Measurements from ENCODE around the gene IL20RA. TPM values are rescaled to one million over a fixed set of nuclear protein-coding genes. Genes with fewer than 3 reads are reported as not detected.

Gene IL20RA
- total RNA-seq, 1 donor from 2014 or later = not detected

DNA sequence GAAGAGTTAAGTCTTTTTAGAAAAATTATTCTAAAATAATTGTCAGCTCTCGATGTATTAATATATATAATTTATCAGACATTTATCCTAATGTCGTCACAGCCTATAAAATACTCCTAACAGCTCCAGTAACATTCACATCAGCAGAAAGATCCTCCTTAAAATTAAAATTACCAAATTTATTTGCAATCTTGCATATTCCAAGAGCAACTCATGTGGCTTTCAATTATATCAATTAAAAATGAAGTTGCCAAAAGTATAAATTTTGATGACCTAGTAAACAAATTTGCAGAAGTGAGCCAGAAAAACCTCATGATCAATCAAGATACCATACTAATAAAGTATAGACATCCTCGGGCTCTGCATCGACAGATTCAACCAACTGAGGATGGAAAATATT is 60.2 kb downstream of the IL20RA start:
- Mint-ChIP-seq H3K4me3 (ENCODE audit: unreplicated experiment) (no peak overlapping the region), H3K4me1 (ENCODE audit: unreplicated experiment) (peaks cover 6% of the 10 kb centered on the region), H3K36me3 (ENCODE audit: unreplicated experiment) (no peaks in the 10 kb centered on the region), H3K9me3 (ENCODE audit: unreplicated experiment) (no peaks in the 10 kb centered on the region), H3K27ac (ENCODE audit: unreplicated experiment) (no peak overlapping the region), H3K27me3 (ENCODE audit: unreplicated experiment) (peaks cover 42% of the 10 kb centered on the region)
- DNase-seq (ENCODE audit: extremely low spot score, unreplicated experiment) = no peak
- TF ChIP-seq, protein P1, sequence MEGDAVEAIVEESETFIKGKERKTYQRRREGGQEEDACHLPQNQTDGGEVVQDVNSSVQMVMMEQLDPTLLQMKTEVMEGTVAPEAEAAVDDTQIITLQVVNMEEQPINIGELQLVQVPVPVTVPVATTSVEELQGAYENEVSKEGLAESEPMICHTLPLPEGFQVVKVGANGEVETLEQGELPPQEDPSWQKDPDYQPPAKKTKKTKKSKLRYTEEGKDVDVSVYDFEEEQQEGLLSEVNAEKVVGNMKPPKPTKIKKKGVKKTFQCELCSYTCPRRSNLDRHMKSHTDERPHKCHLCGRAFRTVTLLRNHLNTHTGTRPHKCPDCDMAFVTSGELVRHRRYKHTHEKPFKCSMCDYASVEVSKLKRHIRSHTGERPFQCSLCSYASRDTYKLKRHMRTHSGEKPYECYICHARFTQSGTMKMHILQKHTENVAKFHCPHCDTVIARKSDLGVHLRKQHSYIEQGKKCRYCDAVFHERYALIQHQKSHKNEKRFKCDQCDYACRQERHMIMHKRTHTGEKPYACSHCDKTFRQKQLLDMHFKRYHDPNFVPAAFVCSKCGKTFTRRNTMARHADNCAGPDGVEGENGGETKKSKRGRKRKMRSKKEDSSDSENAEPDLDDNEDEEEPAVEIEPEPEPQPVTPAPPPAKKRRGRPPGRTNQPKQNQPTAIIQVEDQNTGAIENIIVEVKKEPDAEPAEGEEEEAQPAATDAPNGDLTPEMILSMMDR (IDR thresholded peaks at IDR 0.05) = no peak

DNA sequence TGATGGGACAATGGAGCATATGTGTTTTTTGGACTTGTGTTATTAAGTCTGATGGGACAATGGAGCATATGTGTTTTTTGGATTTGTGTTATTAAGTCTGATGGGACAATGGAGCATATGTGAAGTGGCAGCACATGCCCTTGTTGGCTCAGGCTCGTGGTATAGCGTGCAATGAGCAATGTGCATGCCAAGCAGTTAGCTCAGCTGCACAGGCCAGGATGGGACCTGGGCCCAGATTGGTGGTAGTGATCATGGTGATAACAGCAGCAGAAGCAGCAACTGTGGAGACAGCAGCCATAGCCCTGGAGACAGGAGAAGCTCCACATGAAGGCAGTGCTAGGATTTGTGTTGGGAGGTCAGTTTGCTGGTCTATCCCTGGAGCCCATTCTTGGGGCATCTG is 61.1 kb downstream of the IL20RA start:
- peaks cover 39% of the 10 kb centered on the region for H3K27me3 Mint-ChIP-seq (ENCODE audit: unreplicated experiment)
- no peaks in the 10 kb centered on the region for H3K36me3 Mint-ChIP-seq (ENCODE audit: unreplicated experiment)
- DNase-seq (ENCODE audit: extremely low spot score, unreplicated experiment) = no peak
- no peaks in the 10 kb centered on the region for H3K4me1 Mint-ChIP-seq (ENCODE audit: unreplicated experiment)
- TF ChIP-seq, protein P1 (IDR thresholded peaks at IDR 0.05) = no peak
- H3K4me3 Mint-ChIP-seq (ENCODE audit: unreplicated experiment) = no peak overlapping the region
- no peaks in the 10 kb centered on the region for H3K9me3 Mint-ChIP-seq (ENCODE audit: unreplicated experiment)
- no peak overlapping the region for H3K27ac Mint-ChIP-seq (ENCODE audit: unreplicated experiment)

DNA sequence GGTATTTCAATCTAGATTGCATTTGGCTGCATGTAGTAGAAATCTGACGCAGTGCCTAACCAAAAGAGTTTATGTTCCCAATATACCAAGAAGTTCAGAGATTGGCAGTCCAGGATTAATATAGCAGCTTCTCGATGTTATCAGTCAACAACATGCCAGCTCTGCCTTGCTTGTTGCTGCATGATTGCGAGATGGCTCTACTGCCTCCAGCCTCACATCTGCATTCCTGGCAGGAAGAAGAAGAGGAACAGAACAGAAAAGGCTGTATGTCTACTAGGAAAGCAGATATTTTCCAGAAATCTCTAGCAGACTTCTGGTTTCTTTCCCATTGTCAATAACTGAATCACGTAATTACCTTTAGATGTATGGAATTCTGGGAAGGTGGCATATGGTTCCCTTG is 61.8 kb downstream of the IL20RA start:
- H3K9me3 Mint-ChIP-seq (ENCODE audit: unreplicated experiment) = no peaks in the 10 kb centered on the region
- H3K4me3 Mint-ChIP-seq (ENCODE audit: unreplicated experiment) = no peak overlapping the region
- DNase-seq (ENCODE audit: extremely low spot score, unreplicated experiment) = no peak
- no peaks in the 10 kb centered on the region for H3K36me3 Mint-ChIP-seq (ENCODE audit: unreplicated experiment)
- H3K27ac Mint-ChIP-seq (ENCODE audit: unreplicated experiment) = no peak overlapping the region
- peaks cover 32% of the 10 kb centered on the region for H3K27me3 Mint-ChIP-seq (ENCODE audit: unreplicated experiment)
- TF ChIP-seq, protein P1 (IDR thresholded peaks at IDR 0.05) = no peak
- no peaks in the 10 kb centered on the region for H3K4me1 Mint-ChIP-seq (ENCODE audit: unreplicated experiment)

DNA sequence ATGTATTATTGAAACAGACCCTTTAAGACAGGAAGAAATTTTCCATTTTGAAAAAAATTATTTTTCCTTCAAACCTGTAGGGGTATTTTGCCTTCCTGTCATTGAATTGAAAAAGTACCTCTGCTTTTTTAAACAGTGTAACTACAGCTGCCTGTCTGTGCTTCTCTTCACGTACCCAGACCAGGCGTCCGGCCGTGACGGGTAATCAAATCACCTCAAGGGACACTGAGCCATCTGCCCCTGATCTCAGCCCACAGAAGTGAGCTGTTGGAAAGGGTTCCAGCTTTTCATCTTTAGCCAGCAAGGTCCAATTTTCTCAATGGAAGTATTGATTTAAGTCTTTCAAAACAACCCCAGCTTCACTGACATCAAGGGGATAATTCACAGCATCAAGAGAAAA is 64.7 kb downstream of the IL20RA start:
- Mint-ChIP-seq H3K4me3 (ENCODE audit: unreplicated experiment) (no peak overlapping the region), H3K36me3 (ENCODE audit: unreplicated experiment) (no peaks in the 10 kb centered on the region), H3K27me3 (ENCODE audit: unreplicated experiment) (peaks cover 17% of the 10 kb centered on the region), H3K4me1 (ENCODE audit: unreplicated experiment) (no peaks in the 10 kb centered on the region), H3K27ac (ENCODE audit: unreplicated experiment) (no peak overlapping the region), H3K9me3 (ENCODE audit: unreplicated experiment) (no peaks in the 10 kb centered on the region)
- TF ChIP-seq, protein P1 (IDR thresholded peaks at IDR 0.05) = no peak
- no peak for DNase-seq (ENCODE audit: extremely low spot score, unreplicated experiment)

DNA sequence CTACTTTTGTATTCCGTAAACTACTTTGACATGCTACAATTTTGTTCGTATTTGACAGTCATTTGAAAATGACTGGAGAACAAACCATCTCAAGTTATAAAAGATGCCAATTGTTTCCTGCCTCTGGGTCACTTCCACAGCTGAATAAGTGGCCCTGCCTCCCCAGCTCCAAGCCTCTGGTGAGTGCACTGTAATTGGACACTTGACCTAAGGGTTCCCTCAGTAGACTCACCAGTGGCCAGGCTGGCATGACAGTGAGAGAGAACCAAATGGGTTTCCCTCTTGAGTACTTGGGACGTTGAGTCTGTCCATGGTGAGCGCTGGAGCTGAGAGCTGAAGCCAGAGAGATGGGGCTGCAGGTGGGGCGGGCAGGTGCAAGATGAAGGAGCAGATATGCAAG is 65.6 kb downstream of the IL20RA start:
- no peaks in the 10 kb centered on the region for H3K4me1 Mint-ChIP-seq (ENCODE audit: unreplicated experiment)
- peaks cover 17% of the 10 kb centered on the region for H3K27me3 Mint-ChIP-seq (ENCODE audit: unreplicated experiment)
- H3K36me3 Mint-ChIP-seq (ENCODE audit: unreplicated experiment) = no peaks in the 10 kb centered on the region
- H3K9me3 Mint-ChIP-seq (ENCODE audit: unreplicated experiment) = no peaks in the 10 kb centered on the region
- H3K4me3 Mint-ChIP-seq (ENCODE audit: unreplicated experiment) = no peak overlapping the region
- H3K27ac Mint-ChIP-seq (ENCODE audit: unreplicated experiment) = no peak overlapping the region
- DNase-seq (ENCODE audit: extremely low spot score, unreplicated experiment) = no peak
- TF ChIP-seq, protein P1 (IDR thresholded peaks at IDR 0.05) = no peak

All from osteocyte (in vitro differentiated cells).